NCI-H2107 treated with DMSO at 0.1 percent for 48 hours (cell line): Measurements from ENCODE around the gene SNX7.

ENCODE experiments used
- DNase-seq: peaks from one replicate; lab custom pipeline; 2025; ENCODE audit not compliant: unreplicated experiment; lab: John Stamatoyannopoulos, UW

SNX7 gene

DNA sequence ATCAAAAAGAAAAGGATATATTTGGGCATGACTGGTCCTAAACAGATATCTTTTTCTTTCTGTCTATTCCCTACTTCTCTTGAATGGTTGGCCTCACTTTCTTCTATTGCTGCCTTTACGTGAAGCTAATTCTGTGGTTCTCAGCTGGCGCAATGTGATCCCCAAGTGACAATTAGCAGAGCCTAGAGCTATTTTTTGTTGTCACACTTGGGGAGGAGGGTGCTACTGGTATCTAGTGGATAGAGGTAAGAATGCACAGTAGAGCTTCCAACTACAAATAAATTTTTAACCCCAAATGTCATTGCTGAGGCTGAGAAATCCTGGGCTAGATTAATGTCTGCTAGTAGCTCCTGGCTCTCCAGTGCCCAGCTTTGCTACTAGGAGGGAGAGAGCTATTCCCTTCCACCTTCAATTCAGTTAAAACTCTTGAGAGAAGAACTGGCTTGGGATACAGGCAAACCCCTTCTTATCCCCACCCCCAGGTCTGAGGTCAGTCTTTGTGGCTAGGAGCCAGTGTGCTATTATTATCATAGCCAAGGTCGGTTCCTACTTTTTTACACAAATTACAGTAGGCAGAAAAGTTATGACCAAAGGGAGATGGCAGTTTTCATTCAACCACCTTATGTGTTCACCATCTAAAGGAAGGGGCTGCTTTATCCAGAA lies 102.1 kb downstream of the SNX7 start:
- DNase-seq, result peak; percentile 17

DNA sequence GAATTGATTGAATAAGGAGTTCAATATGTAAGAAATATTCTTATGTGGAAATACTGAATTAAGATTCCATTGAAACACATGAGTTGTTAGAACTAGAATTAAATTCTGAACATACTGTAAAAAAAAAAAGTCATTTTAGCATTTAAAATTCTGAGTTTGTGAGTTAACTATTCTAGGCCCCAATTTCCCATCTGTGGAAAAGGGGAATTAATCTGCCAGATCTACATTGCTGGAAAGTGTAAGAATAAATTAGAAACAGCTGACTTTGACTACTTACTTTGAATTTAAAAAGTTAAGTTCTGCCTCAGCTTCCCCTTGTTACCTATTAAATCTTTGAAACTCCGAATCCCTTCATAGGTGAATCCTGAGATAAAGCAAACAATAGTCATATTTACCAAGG lies 103.0 kb downstream of the SNX7 start:
- DNase-seq, result no peak

DNA sequence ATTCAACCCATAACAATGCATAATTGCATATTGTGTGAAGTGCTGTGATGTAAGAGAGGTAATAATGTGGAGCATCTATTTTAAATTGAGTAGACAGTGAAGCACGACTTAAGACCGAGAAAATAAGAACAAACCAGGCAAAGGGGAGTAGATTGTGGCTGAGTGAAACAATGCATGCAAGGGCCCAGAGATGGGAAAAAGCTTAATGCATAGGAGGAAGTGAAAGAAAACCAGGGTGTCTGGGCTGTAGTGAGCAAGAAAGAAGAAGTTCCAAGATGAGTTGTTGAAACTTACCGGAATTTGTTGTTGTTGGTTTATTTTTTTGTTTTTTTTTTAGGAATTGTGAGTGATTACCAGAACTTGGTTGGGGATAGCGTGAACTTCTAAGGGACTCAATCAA lies 104.7 kb downstream of the SNX7 start:
- DNase-seq, result no peak

DNA sequence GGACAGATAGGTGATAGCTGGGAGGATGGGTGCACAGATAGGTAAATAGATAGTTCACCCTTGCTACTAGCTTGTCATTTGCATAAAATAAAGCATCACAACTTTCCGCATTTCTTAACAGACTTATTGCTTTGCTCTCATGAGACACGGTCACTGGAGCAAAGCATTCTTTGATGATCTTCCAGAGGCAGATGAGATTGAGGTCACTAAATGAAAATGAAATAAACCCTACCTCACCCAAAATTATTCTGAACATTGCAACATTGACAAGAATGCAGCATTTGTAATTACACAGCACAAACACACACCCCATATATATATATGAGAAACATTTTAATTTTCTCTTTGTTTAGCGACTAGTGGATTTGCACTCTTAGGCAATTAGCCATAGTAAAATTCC lies 107.6 kb downstream of the SNX7 start:
- DNase-seq, result no peak

DNA sequence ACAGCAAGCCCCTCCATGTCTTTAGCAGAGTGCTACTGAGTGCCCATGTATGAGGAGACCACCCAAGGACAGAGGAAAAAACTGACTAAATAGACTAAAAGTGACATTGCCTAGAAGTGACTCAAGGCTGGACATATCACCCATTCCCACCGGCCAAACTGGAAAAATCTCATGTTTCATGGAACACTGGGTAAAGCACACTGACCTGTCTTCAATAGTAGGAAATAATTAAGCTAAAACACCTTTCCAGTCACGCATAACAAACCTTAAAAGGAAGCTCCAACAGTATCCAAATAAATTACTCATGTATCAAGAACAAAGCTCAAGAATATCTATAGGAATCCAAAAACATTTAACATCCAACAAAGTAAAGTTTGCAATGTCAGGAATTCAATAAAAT lies 120.4 kb downstream of the SNX7 start:
- no peak for DNase-seq

DNA sequence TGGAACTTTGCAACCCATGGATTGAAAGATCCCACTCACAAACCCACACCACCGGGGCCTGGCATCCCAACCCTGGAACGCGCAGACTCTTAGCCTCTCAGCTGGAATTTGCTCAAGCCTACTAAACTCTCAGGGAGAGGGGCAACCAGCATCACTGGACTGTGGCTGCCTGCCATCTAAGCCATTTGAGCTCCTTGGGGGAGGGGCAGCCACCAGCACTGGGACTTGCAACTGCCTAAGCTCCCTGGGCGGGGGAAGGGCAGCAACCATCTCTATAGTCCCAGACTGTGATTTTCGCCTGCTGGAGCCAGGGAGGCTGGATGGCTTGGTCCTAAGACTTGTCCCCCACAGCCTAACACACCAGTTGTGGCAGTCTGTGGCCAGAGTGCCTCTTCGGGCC lies 122.3 kb downstream of the SNX7 start:
- no peak for DNase-seq

DNA sequence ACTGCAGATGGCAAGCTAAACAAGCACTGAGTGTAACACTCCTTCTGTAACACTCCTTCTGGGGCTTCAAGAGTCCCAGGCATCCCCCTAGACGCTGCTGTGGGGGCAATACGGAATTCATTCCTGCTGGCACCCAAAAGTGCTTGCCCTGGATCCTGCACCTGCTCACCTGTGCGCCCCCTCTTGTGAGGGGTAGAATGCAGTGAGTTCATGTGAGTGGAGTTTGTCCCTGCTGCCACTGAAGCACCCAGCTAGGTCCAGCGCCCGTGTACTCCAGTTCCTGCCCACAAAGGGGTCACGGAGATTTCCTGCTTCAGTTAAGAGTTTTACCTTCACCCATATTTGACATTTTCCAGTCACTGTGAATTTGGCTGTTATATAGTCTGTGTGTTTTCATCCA lies 130.0 kb downstream of the SNX7 start:
- no peak for DNase-seq

DNA sequence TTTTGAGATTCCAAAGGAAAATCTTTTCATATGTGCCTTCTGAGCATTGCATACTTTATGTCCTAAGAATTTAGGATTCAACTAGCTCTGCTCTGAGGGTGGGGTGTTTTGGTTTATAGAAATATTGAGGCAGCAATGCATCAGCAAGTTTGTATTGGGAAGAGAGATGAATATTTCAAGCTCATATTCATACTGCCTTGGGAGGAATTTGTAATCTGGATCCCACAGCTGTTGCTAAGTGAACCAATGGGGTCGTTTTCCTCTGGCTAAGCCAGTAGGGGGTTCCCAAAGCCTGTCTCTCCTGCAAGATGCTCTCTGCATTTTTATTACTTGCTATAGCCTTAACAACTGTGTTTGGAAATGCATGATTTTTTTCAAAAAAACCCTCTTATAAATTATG lies 130.6 kb downstream of the SNX7 start:
- DNase-seq, result no peak

DNA sequence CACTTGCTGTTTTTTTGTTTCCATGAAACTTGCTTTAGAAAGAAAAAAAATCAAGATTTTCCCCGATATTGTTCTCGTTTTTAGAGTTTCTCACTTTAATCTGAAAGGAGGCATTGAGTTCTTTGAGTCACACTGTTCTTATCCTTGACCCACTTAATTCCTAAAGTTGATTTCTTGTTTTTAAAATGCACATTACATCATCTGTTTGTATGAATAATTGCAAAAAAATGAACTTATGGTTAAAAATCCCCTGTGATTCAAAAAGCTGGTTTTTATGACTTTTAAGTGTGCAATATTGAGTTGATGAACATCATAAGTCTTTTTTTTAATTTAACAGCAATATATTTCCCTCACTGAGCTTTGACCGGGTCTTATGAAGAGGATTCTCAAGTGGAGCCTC lies 131.6 kb downstream of the SNX7 start:
- DNase-seq, result no peak

DNA sequence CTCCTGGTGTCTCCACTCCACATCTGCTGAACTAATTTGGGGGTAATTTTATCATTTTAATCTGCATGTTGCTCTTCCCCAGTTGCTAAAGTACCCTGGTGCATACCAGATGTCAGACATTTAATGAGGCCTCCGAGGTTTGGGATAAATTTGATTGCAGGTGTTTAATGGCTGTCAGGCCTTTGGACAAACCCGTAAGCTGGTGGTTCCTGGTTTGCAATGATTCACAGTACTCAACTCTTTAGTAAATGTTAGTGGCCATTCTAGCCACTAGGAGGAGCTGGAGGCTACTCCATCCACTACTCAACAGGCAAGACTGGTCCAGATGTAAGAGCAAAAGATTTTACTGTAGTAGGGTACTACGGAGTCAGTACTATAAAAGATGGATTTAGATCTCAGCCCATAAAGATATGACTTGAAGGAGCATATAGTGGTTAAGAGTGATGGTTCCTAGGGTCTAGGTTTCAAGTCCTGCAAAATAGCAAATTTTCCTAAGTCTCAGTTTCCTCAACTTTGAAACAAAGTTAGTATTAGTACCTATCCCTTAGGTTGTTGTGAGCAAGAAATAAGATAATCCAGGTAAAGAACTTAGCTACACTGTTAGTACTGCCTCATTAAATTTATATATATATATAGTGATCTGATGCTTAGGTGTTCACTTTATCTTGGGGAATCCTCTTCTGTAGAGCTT lies 132.8 kb downstream of the SNX7 start:
- DNase-seq, result peak; percentile 71

DNA sequence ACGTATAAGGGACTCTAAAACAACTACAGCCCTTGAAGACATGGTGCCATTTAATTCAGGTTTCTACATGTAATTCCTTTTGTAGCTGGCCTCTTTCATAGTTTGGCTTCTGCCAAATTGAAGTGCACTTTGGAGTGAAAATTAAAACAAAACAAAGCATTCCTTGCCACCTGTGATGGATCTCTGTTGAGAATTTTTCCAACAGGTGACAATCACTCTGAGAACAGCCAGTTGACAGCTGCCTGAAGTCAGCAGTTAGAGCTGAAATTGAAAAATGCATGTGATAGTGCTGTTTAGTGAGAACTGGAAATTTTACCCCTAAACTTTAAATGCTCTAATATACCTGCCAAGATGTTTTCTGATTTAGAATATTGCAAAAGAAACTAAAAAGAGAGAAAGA lies 134.5 kb downstream of the SNX7 start:
- DNase-seq, result no peak

DNA sequence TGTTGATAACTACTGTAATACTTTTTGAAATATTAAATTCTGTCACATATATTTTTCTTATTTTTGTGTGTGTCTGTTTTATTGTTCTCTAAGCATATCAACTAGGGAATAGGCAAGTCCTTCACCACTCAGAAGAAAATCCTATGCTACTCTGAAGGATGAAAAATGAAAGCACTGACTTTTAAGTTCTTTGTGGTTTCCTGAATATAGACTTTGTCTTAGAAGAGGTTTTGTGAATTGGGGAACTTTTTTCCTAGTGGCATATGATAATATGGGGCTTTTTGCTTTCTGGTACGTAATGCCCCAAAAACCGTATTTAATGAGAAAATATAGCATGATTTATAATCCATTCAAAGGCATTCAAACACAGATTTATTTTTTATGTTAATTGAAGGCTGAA lies 136.0 kb downstream of the SNX7 start:
- no peak for DNase-seq
